Measurements from ENCODE around the gene RASAL2.

Gene RASAL2

DNA sequence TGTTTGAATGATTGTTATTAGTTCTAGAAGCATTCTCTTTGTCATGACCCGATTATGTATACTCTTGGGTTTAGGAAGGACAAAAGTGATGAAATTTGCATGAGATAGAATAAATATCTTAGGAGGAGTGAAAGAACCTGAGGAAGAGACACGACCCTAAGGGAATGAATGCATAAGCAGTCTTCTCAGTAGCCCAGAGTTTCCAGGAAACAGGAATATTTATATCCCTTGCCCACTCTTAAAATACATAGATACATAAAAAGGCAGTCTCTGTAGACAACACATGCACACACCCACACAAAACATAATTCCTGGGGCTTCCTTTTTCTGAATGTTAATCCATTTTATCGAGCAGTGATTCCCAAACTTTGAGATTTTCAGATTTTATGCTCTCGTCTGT lies 383.5 kb downstream of the RASAL2 start:
- DNase-seq (ENCODE audit: extremely low spot score) = no peak
- ChIA-PET POLR2A (no interaction called here), CTCF (no interaction called here)
- TF ChIP-seq CTBP1 (IDR thresholded peaks at IDR 0.05; ENCODE audit: borderline replicate concordance) (no peak), FOXM1 (IDR thresholded peaks at IDR 0.05; ENCODE audit: borderline replicate concordance) (no peak), FOXA1 (IDR thresholded peaks at IDR 0.05) (no peak), LEF1 (IDR thresholded peaks at IDR 0.05; ENCODE audit: borderline replicate concordance) (no peak), TARDBP (IDR thresholded peaks at IDR 0.05) (no peak), ZNF384 (IDR thresholded peaks at IDR 0.05) (no peak), L3MBTL2 (conservative IDR thresholded peaks at IDR 0.05) (no peak), HDGF (IDR thresholded peaks at IDR 0.05; ENCODE audit: borderline replicate concordance) (no peak), SP1 (IDR thresholded peaks at IDR 0.05) (no peak), BHLHE40 (IDR thresholded peaks at IDR 0.05; ENCODE audit: borderline replicate concordance) (no peak), ELF4 (IDR thresholded peaks at IDR 0.05) (no peak), SUZ12 (IDR thresholded peaks at IDR 0.05) (no peak), NFRKB (IDR thresholded peaks at IDR 0.05) (no peak), ARNT (IDR thresholded peaks at IDR 0.05) (no peak), FOXK2 (IDR thresholded peaks at IDR 0.05) (no peak)
- TF ChIP-seq, protein P1, sequence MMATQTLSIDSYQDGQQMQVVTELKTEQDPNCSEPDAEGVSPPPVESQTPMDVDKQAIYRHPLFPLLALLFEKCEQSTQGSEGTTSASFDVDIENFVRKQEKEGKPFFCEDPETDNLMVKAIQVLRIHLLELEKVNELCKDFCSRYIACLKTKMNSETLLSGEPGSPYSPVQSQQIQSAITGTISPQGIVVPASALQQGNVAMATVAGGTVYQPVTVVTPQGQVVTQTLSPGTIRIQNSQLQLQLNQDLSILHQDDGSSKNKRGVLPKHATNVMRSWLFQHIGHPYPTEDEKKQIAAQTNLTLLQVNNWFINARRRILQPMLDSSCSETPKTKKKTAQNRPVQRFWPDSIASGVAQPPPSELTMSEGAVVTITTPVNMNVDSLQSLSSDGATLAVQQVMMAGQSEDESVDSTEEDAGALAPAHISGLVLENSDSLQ (IDR thresholded peaks at IDR 0.05) = no peak

DNA sequence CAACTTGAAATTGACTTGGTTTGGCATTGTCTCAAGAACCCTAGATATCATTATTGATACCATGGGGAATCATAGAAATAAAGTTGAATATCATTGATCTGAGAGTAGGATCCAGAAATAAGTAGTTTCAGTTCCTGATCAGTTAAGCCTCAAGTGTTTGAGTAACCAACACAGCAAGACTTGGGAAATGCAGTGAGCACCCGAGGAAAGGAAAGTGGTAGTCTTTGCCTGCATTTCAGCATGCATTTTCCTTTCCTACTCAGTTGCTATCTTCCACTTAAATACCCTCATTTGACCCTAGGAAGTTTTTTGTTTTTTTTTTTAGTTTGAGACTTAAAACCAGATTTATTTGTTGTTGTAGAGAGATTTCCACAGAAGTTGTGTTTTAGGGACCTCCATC lies 383.9 kb downstream of the RASAL2 start:
- no peak for TF ChIP-seq ZNF384 (IDR thresholded peaks at IDR 0.05)
- TF ChIP-seq LEF1 (IDR thresholded peaks at IDR 0.05; ENCODE audit: borderline replicate concordance) = no peak
- TF ChIP-seq L3MBTL2 (conservative IDR thresholded peaks at IDR 0.05) = no peak
- DNase-seq (ENCODE audit: extremely low spot score) = no peak
- CTCF ChIA-PET = no interaction called here
- POLR2A ChIA-PET = no interaction called here

DNA sequence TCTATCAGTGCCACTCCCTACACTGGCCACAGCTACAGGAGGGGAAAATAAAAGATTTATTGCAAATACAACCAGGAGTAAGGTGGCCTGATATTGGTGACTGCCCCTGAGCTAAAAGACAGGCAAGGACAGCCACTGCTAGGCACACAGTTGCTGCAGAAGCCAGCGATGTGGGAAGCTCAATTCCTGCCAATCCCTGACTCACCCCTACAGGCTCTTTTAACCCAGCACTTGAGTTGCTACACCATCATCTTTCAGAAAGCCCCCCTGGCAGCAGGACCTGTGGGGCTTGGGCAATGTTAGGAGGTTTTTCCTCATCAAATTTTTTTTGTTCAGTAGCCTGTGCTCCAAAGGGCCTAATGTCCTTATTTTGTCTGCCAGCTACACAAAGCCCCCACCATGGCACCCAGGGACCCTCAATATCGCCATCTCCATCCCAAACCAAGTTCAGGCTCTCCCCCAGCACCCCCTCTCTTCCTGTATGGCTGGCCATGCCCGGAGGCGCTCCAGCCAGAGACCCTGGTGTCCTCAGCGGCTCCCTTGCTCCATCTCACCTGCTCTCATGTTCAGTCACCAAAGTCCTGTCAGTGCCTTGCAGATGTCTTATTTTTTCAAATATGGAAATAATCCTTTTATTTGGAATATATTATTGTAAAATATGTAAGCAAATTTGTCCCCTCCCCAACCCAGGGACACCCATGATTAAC lies 389.5 kb downstream of the RASAL2 start:
- POLR2A ChIA-PET = no interaction called here
- DNase-seq (ENCODE audit: extremely low spot score) = no peak

DNA sequence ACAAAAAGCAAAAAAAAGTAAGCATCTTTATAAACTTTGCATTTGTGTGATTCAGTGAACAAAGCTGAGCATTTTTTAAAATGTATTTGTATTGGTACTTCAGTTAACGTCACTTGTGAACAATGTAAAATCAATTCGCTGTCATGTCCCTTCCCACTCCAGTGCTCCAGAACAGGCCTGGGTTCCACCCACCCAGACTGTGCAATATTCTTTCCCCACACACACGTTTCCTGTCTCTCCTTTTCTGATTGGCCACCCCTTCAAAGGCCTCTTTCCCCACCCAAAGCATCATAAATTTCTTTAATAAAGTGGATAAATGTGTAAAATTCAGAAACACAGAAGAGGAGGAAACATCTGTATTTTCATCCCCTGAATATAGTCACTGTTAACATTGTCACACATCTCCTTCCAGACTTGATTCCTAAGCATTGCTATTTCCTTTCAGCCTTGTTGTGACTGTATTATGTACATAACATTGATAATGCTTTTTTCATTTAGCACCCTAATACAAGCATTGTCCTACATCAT lies 390.9 kb downstream of the RASAL2 start:
- no peak for TF ChIP-seq ELF4 (IDR thresholded peaks at IDR 0.05)
- no peak for TF ChIP-seq L3MBTL2 (conservative IDR thresholded peaks at IDR 0.05)
- no peak for TF ChIP-seq SP1 (IDR thresholded peaks at IDR 0.05)
- TF ChIP-seq, protein P1 (IDR thresholded peaks at IDR 0.05) = no peak
- no peak for TF ChIP-seq FOXA1 (IDR thresholded peaks at IDR 0.05)
- no peak for TF ChIP-seq ARNT (IDR thresholded peaks at IDR 0.05)
- TF ChIP-seq NFRKB (IDR thresholded peaks at IDR 0.05) = no peak
- TF ChIP-seq LEF1 (IDR thresholded peaks at IDR 0.05; ENCODE audit: borderline replicate concordance) = no peak
- CTCF ChIA-PET = no interaction called here
- DNase-seq (ENCODE audit: extremely low spot score) = no peak
- POLR2A ChIA-PET = no interaction called here

More for the DNA sequence above, 389.5 kb downstream of the RASAL2 start:
- CTCF ChIA-PET = no interaction called here
- TF ChIP-seq HDGF (IDR thresholded peaks at IDR 0.05; ENCODE audit: borderline replicate concordance) = no peak
- no peak for TF ChIP-seq FOXK2 (IDR thresholded peaks at IDR 0.05)
- TF ChIP-seq TARDBP (IDR thresholded peaks at IDR 0.05) = no peak
- no peak for TF ChIP-seq SUZ12 (IDR thresholded peaks at IDR 0.05)
- TF ChIP-seq FOXM1 (IDR thresholded peaks at IDR 0.05; ENCODE audit: borderline replicate concordance) = no peak
- no peak for TF ChIP-seq FOXA1 (IDR thresholded peaks at IDR 0.05)
- no peak for TF ChIP-seq BHLHE40 (IDR thresholded peaks at IDR 0.05; ENCODE audit: borderline replicate concordance)
- TF ChIP-seq SP1 (IDR thresholded peaks at IDR 0.05) = no peak
- no peak for TF ChIP-seq NFRKB (IDR thresholded peaks at IDR 0.05)

DNA sequence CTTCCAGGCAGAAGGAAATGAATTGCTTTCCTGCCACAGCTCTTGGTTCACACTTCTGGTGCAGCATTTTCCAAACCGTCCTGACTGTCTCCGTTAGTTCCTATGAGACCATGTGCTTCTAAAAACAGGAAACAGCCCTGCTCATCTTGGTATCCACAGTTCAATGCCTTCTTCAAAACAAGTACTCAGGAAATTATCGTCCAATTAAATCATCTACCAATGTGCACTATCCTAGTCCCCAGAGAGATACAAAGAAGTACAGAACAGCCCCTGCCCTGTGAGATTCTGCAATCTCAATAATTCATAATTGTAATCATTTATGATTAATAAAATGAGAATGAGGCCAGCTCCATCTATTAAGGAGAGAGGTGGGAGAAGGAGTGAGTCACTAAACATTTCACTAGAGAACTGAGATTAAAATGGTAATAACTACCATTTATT lies 391.7 kb downstream of the RASAL2 start:
- TF ChIP-seq, protein P1 (IDR thresholded peaks at IDR 0.05) = no peak
- TF ChIP-seq SP1 (IDR thresholded peaks at IDR 0.05) (no peak), SUZ12 (IDR thresholded peaks at IDR 0.05) (no peak), ZNF384 (IDR thresholded peaks at IDR 0.05) (no peak), CTBP1 (IDR thresholded peaks at IDR 0.05; ENCODE audit: borderline replicate concordance) (no peak), TARDBP (IDR thresholded peaks at IDR 0.05) (no peak), FOXA1 (IDR thresholded peaks at IDR 0.05) (no peak), LEF1 (IDR thresholded peaks at IDR 0.05; ENCODE audit: borderline replicate concordance) (no peak), FOXK2 (IDR thresholded peaks at IDR 0.05) (no peak), HDGF (IDR thresholded peaks at IDR 0.05; ENCODE audit: borderline replicate concordance) (no peak), BHLHE40 (IDR thresholded peaks at IDR 0.05; ENCODE audit: borderline replicate concordance) (no peak), NFRKB (IDR thresholded peaks at IDR 0.05) (no peak), ARNT (IDR thresholded peaks at IDR 0.05) (no peak), L3MBTL2 (conservative IDR thresholded peaks at IDR 0.05) (no peak), ELF4 (IDR thresholded peaks at IDR 0.05) (no peak)
- POLR2A ChIA-PET = no interaction called here
- no peak for DNase-seq (ENCODE audit: extremely low spot score)
- CTCF ChIA-PET = no interaction called here

Data from HEK293T (cell line).